GM19238 (cell line): ENCODE results near the gene DLEC1.
"Not testable (repeated sequence)": the region's sequence is repeated elsewhere in the genome, so short reads cannot be mapped to it uniquely, and the experiment has no call there.

Experiments
- DNase-seq: peaks from one replicate; pipeline ENCODE4 v3.0.0; 2011; ENCODE audit warnings: low spot score; ENCODE audit not compliant: insufficient read length

Gene DLEC1

DNA sequence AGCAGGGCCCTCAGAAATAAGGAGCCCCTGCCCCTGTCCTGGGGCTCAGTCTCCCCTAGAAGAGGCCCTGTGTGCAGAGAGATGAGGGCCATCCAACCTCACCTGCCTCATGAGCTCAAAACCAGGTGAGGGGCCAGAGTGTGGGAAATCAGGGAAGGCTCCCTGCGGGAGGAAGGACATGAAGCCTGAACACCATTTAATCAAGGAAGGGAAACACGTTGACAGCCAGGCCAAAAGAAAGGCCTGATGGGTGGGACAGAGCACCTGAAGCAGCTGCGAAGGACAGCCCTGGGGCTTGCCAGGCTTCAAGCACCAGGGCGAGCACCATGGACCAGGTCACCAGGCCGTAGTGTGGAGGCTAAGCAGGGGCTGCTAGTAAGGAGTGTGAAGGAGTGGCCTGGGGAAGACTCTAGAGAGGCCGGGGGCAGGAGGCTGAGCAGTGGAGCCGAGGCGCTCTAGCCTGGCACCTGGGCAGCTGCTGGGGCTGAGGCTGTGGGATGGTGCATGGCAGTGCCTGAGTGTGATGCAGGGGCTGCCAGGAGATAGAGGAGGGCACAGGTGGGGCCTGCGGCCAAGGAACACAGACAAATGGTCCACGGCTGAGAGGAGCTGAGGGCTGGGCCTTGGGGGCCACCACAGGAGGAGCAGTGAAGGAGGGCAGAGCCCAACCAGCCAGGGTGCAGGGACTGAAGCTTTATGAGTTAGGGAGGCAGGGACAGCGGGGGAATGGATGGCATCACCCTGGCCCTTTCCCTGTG lies 81.9 kb downstream of the DLEC1 start:
- DNase-seq = no peak

DNA sequence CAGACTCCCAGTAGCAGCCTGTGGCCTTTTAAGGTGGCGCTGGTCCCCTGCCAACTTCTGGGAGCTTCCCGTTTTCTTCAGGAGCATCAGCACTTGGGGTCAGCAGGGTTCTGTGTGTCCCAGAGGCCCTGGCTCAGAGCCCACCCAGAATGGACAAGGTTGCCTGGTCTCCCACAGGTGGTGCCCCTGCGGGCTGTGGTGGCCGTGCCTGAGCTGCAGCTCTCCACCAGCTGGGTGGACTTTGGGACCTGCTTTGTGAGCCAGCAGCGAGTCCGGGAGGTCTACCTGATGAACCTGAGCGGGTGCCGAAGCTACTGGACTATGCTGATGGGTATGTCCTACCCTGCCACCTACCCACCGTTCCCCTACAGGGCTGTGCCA lies 82.4 kb downstream of the DLEC1 start:
- no peak for DNase-seq

DNA sequence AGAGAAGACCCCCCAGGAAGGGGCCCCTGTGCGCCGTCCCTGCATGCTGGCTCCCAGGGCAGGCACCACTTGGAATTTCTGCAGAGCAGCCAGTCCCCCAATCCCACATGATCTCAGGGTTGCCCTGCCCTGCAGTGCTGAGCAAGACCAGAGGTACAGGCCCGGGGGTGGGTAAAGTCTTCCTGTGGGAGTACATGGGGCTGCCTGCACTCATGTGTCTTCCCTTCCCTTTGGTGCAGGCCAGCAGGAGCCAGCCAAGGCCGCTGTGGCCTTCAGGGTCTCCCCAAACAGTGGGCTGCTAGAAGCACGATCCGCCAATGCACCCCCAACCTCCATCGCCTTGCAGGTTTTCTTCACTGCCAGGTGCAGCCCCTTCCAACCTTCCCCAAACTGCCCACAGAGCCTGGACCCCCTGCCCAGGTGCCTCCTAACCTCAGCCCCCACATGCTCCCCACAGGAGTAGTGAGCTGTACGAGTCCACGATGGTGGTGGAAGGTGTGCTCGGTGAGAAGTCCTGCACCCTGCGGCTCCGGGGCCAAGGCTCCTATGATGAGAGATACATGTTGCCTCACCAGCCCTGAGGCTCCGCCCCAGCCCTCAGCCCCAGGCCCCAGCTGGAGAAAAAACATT lies 82.9 kb downstream of the DLEC1 start:
- no peak for DNase-seq

DNA sequence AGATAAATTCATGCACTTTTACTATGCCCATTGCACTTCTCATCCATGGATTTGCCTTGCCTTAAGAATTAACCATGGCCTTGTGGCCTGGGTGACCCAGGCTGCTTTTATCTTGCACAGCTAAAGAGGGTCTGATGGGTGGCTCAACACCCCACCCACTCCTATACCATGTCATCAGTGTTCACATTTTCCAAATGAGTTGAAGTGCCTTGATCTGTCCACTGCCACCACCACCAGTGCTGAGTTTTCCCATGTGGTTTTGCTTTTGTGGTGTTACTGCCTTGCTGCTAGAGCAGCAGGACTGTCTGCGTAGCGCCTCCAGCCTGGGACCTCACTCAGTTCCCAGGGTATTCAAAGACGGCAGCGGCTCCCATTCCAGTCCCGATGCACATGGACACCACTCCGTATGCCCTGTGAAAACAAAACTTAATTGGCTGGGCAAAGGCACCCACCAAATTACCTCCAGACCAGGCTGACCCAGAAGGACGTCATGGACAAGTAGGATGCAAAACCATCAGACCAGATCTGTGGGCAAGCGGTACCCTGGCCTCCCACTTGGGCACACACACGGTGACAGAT lies 83.8 kb downstream of the DLEC1 start:
- DNase-seq = no peak

DNA sequence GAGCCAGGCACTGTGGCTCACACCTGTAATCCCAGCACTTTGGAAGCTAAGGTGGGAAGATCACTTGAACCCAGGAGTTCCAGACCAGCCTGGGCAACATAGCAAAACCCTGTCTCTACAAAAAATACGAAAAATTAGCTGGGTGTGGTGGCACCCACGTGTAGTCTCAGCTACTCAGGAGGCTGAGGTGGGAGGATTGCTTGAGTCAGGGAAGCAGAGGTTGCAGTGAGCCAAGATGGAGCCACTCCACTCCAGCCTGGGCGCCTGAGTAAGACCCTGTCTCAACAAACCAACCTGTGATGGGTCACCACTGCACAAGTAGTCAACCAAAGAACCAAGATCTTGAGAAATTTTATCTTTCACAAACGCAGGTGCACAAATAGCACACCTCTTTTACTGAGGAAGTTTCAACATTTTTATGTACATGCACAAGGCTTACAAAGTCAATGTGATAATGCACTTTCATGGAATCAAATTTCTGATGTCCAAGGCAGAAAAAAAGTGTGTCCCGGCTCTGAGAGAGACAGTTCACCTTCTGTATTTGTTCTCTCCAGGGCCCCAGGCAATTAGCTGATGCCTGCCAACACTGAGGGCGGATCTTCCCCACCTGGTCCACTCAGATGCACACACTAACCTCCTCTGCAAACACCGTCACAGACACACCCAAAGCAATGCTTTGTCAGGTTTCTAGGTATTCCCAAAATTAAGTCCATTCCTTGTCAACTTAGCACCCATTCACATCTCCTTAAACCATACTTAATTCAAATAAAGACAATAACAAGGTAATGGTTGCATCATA lies 85.5 kb downstream of the DLEC1 start:
- no peak for DNase-seq

DNA sequence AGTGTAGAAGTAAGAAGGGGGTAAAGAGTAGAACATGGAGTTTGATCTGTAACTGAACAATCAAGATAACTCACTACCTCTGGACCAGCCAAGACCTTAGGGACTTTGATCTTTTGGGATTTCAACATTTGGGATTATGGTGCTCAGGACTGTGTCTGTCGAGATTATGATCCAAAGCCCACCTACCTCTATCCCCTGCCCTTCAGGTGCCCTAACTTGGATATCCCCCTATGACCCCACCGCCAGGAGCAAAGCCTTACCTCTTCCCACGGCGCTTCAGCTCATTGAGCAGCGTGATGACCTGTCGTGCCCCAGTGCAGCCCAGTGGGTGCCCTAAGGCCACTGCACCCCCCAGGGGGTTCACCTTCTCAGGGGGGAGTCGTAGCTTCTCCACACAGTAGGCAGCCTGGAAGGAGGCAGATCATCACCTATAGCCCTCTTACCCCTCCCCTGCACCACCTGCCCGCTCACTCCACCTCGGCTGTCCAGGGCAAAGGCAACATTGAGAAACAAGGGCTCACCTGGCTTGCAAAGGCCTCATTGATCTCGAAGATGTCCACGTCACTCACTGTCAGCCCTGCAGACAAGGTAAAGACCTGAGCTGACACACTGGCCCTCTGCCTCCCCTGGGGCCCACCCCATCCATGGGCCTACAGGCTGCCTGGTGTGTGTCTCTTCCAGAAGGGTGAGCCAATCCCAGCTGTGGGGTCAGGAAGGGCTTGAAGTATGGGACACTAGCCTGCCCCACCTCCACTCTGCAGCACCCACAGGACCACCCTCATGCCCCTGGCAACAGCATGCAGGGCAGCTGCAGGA lies 86.5 kb downstream of the DLEC1 start:
- DNase-seq = no peak

DNA sequence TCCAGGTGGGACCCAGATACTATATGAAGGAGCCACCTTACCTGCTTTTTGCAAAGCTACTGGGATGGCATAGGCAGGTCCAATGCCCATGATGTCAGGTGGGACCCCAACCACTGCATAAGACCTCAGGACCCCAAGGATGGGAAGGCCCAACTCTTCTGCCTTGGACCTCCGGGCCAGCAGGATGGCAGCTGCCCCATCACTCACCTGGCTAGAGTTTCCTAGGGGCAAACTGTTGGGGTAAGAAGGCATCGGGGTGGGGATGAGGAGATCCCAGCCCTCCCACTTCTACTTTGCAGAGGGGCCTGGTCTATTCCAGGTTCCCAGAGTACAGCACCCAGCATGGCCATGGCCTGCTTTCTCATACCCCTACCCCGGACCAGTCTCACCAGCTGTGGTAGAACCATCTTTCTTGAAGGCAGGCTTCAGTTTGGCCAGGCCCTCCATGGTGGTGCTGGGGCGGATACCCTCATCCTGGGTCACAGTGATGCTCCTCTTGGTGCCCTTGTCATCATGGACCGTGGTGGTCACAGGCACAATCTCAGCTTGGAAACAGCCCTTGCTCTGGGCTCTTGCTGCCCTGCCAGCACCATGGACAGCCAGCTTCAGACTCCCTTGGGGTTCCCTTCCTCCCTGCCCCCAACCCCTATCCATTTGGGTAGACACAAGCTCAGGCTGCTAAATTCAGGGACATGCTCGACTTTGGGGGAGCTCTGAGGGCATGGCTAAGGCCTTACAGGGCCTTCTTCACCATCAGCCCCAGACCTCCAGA lies 87.3 kb downstream of the DLEC1 start:
- no peak for DNase-seq

DNA sequence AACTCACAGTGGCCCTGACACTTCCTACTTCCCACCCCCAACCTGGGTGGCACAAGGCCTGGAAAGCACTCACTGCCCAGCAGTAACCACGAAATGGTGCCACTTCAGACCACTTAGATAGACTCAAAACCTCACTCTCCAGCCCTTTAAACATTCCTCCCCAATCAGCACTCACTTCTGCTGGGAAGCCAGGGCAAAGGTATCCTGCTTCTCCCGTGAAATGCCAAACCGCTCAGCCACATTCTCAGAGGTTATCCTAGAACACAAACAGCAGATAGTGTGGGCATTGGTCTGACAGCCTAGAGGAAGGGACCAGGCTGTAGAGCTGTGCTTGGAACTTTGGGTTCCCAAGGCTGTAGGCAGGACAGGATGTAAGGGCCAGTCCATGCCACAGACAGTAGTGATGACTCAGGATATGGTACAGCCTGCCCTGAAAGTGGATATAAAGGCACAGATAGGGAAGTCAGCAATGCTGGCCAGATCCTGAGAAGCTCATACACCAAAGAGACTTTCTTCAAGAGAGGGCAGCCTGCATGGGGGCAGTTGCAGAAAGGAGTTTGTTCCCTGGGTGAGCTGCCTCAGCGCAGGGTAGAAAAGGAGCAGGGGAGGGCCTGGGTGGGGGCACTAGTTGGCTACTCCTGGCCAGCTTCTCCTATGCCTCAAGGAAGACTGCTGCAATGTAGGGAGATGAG lies 88.7 kb downstream of the DLEC1 start:
- DNase-seq = no peak

DNA sequence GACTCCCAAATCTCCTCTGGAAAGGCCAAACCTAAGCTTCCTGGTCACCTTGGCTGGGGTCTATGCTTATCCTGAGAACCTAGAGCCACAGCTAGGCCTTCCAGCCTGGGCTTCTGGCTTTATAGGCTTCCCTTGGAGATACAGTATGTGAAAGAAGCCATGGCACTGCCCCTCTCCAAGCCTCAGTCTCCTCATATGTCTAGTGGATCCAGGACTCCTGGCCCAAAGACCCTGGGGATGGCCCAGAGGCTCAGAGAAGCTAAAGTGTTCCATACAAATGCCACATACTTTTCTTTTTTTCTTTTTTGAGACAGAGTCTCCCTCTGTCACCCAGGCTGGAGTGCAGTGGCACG lies 89.3 kb downstream of the DLEC1 start:
- no peak for DNase-seq

DNA sequence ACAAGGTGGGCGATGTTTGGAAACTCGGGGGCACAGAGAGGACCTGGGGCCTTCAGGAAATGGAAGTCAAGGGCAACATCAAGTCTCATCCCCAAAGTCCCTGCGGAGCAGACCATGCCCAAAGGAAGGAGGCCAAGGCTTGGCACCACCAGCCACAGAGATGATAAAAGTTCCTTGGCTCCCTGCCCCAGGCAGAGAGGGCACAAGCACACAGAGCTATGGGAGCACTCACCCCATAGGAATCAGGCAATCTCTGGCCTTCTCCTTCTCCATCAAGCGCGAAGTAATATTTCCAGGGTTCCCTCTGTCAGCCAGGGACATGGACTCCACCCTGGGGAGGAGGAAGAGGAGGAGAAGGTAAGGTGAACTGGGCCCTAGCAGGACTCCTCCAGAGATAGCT lies 90.0 kb downstream of the DLEC1 start:
- DNase-seq = no peak

DNA sequence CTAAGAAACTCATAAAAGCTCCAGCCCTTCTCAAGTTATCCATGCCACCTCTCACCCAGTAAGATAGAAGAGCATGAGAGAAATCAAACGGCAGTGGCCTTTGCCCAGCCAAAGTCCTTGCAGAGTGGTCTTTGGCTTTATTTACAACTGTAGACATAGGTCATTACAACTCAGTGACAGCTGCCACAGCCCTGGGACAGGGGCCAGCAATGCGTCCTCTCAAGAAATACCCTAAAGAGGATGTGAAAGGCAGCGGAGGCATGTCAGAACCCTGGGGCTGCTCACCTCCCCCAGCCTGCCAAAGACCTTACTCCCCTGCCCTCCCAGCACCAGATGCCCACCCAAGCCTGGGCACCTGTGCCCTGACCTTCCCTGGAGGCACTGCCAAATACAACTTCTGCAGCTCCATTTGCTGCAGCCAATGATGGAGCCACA lies 91.6 kb downstream of the DLEC1 start:
- no peak for DNase-seq

DNA sequence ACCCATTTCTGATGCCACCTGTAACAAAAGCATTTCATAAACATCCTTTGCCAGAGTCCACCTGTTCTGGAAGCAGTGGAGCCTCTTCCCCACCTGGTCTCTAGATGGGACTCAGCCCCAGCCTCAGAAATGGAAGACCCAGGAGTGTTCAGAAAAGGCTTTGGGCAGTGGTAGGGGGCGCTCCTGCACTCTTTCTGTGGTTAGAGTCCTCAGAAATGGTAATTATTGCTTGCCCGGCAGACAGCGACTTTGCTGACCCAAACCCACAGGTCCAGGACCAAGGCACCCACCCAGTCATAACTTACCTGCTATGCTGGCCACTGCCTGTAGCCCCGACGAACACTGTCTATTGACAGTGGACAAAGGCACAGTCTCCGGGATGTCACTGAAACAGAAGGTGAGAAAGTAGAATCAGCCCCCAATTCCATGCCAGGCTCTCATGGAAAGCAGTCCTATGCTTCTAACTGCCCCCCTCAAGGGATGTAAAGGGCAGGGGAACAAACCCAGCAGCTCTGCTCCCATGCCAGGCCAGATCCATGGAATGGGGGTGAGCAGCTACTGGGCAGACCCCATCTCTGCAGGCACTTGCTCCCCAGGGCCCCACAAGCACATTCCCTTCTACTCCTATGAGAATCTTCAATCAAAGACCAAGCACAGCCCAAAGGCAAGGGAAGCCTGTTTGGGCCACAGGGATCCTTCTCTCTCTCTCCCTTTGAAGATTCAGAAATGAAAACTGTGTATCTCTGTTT lies 92.8 kb downstream of the DLEC1 start:
- no peak for DNase-seq

DNA sequence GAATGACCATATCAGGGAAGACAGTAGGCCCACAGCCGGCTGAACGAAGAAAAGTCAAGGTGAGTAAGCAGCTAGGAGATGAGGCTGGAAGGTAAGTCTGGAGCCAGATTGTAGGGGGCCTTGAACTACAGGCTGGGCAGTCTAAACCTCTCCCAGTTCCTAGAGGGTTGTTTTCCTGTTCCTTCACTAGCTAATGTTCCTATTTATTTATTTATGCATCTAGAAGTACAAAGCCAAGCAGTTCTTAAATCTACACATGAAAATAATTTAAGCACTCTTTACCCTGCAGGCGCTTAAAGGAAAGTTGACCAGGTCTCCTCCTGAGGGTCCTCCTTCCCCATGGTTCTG lies 94.2 kb downstream of the DLEC1 start:
- no peak for DNase-seq

DNA sequence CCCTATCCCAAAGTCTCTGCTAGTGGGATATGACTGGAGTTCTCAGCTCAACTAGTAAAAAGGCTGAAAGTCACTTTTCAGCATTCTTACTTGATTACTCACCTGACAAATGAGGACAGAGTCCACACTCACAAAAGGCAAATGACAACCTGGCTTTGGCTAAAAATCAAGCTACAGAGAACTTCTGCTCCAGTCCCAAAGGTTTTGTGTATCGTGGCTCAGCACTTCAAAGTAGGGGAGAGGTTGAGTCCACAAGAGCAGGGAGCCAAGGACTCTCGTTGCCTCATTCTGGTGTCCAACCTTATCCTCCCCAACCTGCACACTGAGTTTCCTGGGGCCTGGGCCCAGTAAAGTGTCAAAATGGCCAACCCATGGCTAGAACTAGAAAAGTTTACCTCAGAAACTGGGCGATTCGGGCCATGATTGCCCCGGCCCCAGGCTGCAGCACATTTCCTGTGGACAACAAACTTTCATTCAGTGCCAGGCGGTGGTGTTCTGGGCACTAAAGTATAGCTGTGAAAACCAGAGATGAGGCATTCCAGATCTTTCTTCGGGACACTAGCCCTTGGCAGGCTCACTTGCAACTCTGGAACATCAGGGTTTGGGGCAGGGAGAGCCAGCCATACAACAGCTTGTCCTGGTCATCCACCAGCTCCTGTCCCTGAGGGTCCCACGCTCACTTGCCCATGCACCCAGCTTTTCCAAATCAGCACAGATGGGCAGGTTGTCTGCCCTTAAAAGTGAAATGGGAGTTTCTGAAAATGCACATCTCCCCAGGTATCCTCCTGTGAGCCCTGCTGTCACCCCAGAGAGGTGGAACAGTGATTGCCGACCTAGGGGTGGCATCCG lies 94.8 kb downstream of the DLEC1 start:
- DNase-seq = no peak

DNA sequence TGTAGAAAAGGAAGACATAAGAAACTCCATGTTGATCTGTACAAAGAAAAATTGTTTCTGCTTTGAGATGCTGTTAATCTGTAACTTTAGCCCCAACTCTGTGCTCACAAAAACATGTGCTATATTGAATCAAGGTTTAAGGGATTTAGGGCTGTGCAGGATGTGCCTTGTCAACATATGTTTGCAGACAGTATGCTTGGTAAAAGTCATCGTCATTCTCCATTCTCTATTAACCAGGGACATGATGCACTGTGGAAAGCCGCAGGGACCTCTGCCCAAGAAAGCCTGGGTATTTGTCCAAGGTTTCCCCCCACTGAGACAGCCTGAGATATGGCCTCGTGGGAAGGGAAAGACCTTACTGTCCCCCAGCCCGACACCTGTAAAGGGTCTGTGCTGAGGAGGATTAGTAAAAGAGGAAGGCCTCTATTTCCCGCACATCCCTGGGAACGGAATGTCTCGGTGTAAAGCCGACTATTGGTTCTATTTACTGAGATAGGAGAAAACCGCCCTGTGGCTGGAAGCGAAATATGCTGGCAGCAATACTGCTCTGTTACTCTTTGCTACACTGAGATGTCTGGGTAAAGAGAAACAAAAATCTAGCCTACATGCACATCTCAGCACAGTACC lies 95.6 kb downstream of the DLEC1 start:
- DNase-seq = not testable (repeated sequence)

DNA sequence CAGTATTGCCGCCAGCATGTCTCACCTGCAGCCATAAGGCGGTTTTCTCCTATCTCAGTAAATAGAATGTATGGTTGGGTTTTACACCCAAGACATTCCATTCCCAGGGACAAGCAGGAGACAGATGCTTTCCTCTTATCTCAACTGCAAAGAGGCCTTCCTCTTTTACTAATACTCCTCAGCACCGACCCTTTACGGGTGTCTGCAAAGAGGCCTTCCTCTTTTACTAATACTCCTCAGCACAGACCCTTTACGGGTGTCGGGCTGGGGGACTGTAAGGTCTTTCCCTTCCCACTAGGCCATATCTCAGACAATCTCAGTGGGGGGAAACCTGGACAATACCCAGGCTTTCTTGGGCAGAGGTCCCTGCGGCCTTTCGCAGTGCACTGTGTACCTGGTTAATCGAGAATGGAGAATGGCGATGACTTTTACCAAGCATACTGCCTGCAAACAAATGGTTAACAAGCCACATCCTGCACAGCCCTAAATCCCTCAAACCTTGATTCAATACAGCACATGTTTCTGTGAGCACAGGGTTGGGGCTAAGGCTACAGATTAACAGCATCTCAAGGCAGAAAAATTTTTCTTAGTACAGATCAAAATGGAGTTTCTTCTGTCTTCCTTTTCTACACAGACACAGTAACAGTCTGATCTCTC lies 96.7 kb downstream of the DLEC1 start:
- not testable (repeated sequence) for DNase-seq

DNA sequence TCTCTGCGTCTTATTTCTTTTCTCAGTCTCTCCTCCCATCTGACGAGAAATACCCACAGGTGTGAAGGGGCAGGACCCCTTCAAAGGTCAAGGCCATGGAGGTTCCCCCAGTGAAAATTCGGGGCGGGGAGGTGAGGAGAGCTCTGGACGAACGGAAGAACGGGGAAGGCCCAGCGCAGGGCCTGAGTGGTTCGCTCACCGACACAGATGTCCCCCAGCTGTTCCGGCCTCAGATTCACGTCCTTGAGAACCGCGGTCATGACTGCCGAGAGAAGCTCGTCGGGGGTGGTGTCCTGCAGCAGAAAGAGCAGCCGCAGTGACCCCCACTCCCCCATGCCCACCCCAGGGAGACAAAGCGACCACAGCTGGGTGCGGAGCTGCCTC lies 97.4 kb downstream of the DLEC1 start:
- DNase-seq = no peak
